ENCODE data around the gene ADCY2.

Gene ADCY2

GRCh38 chr5:7412409-7412808 is 16.5 kb downstream of the ADCY2 start:
- DNase-seq (ENCODE audit: extremely low read depth, insufficient read length): no peak
- no peak for TF ChIP-seq CTCF (IDR thresholded peaks at IDR 0.05; ENCODE audit: insufficient read depth, low read length, poor library complexity, severe bottlenecking)
- Histone ChIP-seq H3K36me3 (ENCODE audit: control insufficient read depth, insufficient read depth, low read length) (no peaks in the 10 kb centered on the region), H3K4me3 (replicated peaks; ENCODE audit: low read depth, low read length) (no peak overlapping the region), H3K27me3 (replicated peaks; ENCODE audit: control insufficient read depth, insufficient read depth, low read length) (no peaks in the 10 kb centered on the region)

GRCh38 chr5:7415123-7415522 is 19.2 kb downstream of the ADCY2 start:
- Histone ChIP-seq H3K36me3 (ENCODE audit: control insufficient read depth, insufficient read depth, low read length) (no peaks in the 10 kb centered on the region), H3K27me3 (replicated peaks; ENCODE audit: control insufficient read depth, insufficient read depth, low read length) (no peaks in the 10 kb centered on the region), H3K4me3 (replicated peaks; ENCODE audit: low read depth, low read length) (no peak overlapping the region)
- TF ChIP-seq CTCF (IDR thresholded peaks at IDR 0.05; ENCODE audit: insufficient read depth, low read length, poor library complexity, severe bottlenecking): no peak
- no peak for DNase-seq (ENCODE audit: extremely low read depth, insufficient read length)

- no peak for TF ChIP-seq CTCF (IDR thresholded peaks at IDR 0.05; ENCODE audit: insufficient read depth, low read length, poor library complexity, severe bottlenecking)
- Histone ChIP-seq H3K4me3 (replicated peaks; ENCODE audit: low read depth, low read length) (no peak overlapping the region), H3K36me3 (ENCODE audit: control insufficient read depth, insufficient read depth, low read length) (no peaks in the 10 kb centered on the region), H3K27me3 (replicated peaks; ENCODE audit: control insufficient read depth, insufficient read depth, low read length) (no peaks in the 10 kb centered on the region)
- DNase-seq (ENCODE audit: extremely low read depth, insufficient read length): no peak
Measured at GRCh38 chr5:7415587-7416535, 19.9 kb downstream of the ADCY2 start.

- Histone ChIP-seq H3K27me3 (replicated peaks; ENCODE audit: control insufficient read depth, insufficient read depth, low read length) (no peaks in the 10 kb centered on the region), H3K36me3 (ENCODE audit: control insufficient read depth, insufficient read depth, low read length) (no peaks in the 10 kb centered on the region), H3K4me3 (replicated peaks; ENCODE audit: low read depth, low read length) (no peak overlapping the region)
- TF ChIP-seq CTCF (IDR thresholded peaks at IDR 0.05; ENCODE audit: insufficient read depth, low read length, poor library complexity, severe bottlenecking): no peak
- DNase-seq (ENCODE audit: extremely low read depth, insufficient read length): no peak
Measured at GRCh38 chr5:7418276-7418675, 22.3 kb downstream of the ADCY2 start.

GRCh38 chr5:7419367-7419766 is 23.4 kb downstream of the ADCY2 start:
- Histone ChIP-seq H3K27me3 (replicated peaks; ENCODE audit: control insufficient read depth, insufficient read depth, low read length) (no peaks in the 10 kb centered on the region), H3K36me3 (ENCODE audit: control insufficient read depth, insufficient read depth, low read length) (no peaks in the 10 kb centered on the region), H3K4me3 (replicated peaks; ENCODE audit: low read depth, low read length) (no peak overlapping the region)
- TF ChIP-seq CTCF (IDR thresholded peaks at IDR 0.05; ENCODE audit: insufficient read depth, low read length, poor library complexity, severe bottlenecking): no peak
- DNase-seq (ENCODE audit: extremely low read depth, insufficient read length): no peak

All from GM06990 (cell line).